Measurements from ENCODE around the gene AKAP8L. TPM values are rescaled to one million over a fixed set of nuclear protein-coding genes. Genes with fewer than 3 reads are reported as not detected.
A peak's percentile ranks its signal among the peaks of the same experiment; 100 is the strongest.

Gene AKAP8L, protein sequence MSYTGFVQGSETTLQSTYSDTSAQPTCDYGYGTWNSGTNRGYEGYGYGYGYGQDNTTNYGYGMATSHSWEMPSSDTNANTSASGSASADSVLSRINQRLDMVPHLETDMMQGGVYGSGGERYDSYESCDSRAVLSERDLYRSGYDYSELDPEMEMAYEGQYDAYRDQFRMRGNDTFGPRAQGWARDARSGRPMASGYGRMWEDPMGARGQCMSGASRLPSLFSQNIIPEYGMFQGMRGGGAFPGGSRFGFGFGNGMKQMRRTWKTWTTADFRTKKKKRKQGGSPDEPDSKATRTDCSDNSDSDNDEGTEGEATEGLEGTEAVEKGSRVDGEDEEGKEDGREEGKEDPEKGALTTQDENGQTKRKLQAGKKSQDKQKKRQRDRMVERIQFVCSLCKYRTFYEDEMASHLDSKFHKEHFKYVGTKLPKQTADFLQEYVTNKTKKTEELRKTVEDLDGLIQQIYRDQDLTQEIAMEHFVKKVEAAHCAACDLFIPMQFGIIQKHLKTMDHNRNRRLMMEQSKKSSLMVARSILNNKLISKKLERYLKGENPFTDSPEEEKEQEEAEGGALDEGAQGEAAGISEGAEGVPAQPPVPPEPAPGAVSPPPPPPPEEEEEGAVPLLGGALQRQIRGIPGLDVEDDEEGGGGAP
- 224 and 248 TPM in 2 replicates for total RNA-seq (2013; cell fraction: nucleolus; rRNA removed)
- 59.8 and 64.3 TPM in 2 replicates for total RNA-seq (2014; rRNA removed)
- 36.7 and 39.4 TPM in 2 replicates for total RNA-seq (2014; rRNA removed; fragmentation: Illumina TruSeq; extraction: Trizol)
- 60.3 and 60.5 TPM in 2 replicates for total RNA-seq (2021)
- polyA plus RNA-seq (2011; ENCODE audit: low read depth): 36.9 TPM
- 29.6 and 42.3 TPM in 2 replicates for polyA plus RNA-seq (2011; rRNA removed)
- polyA plus RNA-seq (2011; cell fraction: cytosol; rRNA removed): 31.0 and 36.5 TPM in 2 replicates
- polyA plus RNA-seq (2011; cell fraction: nucleus; rRNA removed): 443 and 591 TPM in 2 replicates
- polyA plus RNA-seq (2012): 40.3 and 43.0 TPM in 2 replicates
- polyA plus RNA-seq (2014; fragmentation: Illumina TruSeq; extraction: Trizol): 35.1 and 47.3 TPM in 2 replicates
- polyA plus RNA-seq (2014; fragmentation: Nextera tagmentation; extraction: Ambion mirVana): 1 to 10 TPM in 1 of 2 experiments, under 1 TPM in 1; 0.66 to 3.8 TPM
- polyA plus RNA-seq (2014; rRNA removed): 63.6 and 67.0 TPM in 2 replicates
- polyA plus RNA-seq (2016; fragmentation: Nextera tagmentation; extraction: Ambion mirVana): 10 to 100 TPM; 25.8 to 40.6 TPM
- 57.6 and 57.9 TPM in 2 replicates for polyA minus RNA-seq (2011; rRNA and poly(A)+ RNA removed)
- 15.5 and 16.3 TPM in 2 replicates for polyA minus RNA-seq (2011; cell fraction: cytosol; rRNA and poly(A)+ RNA removed)
- polyA minus RNA-seq (2011; cell fraction: nucleus; rRNA and poly(A)+ RNA removed): 60.4 and 102 TPM in 2 replicates
- Bru-seq, nascent RNA: percentile 79 among the genes with signal in this experiment
- percentile 85 among the genes with signal in this experiment for BruChase-seq, experiment 1, labeled RNA remaining after a 6-hour chase
- percentile 84 among the genes with signal in this experiment for BruChase-seq, experiment 2, labeled RNA remaining after a 2-hour chase
- long read RNA-seq, experiment 1, partial matches to known transcripts: 1 of 3 reads
- long read RNA-seq, experiment 1, other reads (novel, unspliced or antisense): 0 of 3 reads
- long read RNA-seq, experiment 2, partial matches to known transcripts: 0 of 5 reads
- long read RNA-seq, experiment 2, other reads (novel, unspliced or antisense): 5 of 5 reads

DNA sequence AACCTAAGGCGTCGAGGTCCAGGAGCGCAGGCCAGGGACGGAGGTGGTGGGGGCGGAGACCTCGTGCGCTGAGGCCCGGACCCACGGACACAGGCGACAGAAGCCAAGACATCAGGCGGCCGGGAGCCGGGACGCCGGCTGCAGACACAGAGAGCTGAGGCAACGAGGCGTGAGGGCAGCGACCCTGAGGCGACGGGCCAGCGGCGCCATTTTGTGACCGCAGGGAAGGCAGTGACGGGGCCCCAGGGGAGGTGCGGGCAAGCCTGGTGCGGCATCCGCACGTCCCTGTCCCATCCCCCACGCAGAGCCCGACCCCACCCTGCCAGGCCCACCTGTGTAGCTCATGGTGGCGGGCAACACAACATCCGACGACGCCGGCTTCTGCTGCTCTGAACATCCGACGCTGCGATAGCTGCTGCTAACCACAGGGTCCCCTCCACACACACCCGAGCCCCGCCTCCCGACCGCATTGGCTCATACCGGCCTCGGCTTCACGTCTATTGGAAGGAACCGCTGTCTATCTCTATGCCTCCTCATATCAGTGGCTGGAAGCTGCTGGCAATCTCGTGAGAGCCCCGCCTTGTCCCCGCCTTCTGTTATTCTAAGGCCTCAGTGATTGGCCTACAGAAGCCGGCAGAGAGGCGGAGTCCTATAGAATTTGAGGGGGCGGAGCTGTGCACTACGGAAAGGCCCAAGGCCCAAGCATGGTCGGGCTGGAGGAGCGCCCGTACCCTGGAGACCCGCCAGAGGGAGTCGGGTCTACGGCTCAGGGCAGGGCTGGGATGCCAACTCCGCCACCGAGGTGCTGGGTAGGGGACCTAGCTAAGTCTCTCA, at the start of gene AKAP8L:
Gene AKAP8L (minus strand): TSS at position 410 of the 834 bp plus-strand sequence. CDS start 65 bp downstream, at position 345.
- H3K27me3 ChIP-seq (replicated peaks in 1 of 2; ENCODE audit: control insufficient read depth in 2 of 2, insufficient read depth in 2 of 2, low read length in 1 of 2): no peaks in the 10 kb centered on the region
- peak; percentile 93 for TF ChIP-seq NFYA (IDR thresholded peaks at IDR 0.05; ENCODE audit: borderline replicate concordance, low read depth, low read length)
- no peak for TF ChIP-seq RAD51 (IDR thresholded peaks at IDR 0.05)
- TF ChIP-seq, protein P1, sequence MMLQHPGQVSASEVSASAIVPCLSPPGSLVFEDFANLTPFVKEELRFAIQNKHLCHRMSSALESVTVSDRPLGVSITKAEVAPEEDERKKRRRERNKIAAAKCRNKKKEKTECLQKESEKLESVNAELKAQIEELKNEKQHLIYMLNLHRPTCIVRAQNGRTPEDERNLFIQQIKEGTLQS (IDR thresholded peaks at IDR 0.05; ENCODE audit: borderline replicate concordance, extremely low read depth, low read depth, low read length): no peak
- TF ChIP-seq NFIC (IDR thresholded peaks at IDR 0.05; ENCODE audit: low read depth, low read length): no peak
- no peak for TF ChIP-seq JUND (IDR thresholded peaks at IDR 0.05; ENCODE audit: low read depth, low read length)
- TF ChIP-seq HDAC6 (IDR thresholded peaks at IDR 0.05; ENCODE audit: unreplicated experiment): no peak
- TF ChIP-seq, protein P2, sequence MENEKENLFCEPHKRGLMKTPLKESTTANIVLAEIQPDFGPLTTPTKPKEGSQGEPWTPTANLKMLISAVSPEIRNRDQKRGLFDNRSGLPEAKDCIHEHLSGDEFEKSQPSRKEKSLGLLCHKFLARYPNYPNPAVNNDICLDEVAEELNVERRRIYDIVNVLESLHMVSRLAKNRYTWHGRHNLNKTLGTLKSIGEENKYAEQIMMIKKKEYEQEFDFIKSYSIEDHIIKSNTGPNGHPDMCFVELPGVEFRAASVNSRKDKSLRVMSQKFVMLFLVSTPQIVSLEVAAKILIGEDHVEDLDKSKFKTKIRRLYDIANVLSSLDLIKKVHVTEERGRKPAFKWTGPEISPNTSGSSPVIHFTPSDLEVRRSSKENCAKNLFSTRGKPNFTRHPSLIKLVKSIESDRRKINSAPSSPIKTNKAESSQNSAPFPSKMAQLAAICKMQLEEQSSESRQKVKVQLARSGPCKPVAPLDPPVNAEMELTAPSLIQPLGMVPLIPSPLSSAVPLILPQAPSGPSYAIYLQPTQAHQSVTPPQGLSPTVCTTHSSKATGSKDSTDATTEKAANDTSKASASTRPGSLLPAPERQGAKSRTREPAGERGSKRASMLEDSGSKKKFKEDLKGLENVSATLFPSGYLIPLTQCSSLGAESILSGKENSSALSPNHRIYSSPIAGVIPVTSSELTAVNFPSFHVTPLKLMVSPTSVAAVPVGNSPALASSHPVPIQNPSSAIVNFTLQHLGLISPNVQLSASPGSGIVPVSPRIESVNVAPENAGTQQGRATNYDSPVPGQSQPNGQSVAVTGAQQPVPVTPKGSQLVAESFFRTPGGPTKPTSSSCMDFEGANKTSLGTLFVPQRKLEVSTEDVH (IDR thresholded peaks at IDR 0.05; ENCODE audit: low read depth, partially characterized antibody): no peak
- TF ChIP-seq, protein P3, sequence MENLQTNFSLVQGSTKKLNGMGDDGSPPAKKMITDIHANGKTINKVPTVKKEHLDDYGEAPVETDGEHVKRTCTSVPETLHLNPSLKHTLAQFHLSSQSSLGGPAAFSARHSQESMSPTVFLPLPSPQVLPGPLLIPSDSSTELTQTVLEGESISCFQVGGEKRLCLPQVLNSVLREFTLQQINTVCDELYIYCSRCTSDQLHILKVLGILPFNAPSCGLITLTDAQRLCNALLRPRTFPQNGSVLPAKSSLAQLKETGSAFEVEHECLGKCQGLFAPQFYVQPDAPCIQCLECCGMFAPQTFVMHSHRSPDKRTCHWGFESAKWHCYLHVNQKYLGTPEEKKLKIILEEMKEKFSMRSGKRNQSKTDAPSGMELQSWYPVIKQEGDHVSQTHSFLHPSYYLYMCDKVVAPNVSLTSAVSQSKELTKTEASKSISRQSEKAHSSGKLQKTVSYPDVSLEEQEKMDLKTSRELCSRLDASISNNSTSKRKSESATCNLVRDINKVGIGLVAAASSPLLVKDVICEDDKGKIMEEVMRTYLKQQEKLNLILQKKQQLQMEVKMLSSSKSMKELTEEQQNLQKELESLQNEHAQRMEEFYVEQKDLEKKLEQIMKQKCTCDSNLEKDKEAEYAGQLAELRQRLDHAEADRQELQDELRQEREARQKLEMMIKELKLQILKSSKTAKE (IDR thresholded peaks at IDR 0.05; ENCODE audit: low read depth, poor library complexity, severe bottlenecking): peak; percentile 97

More for the DNA sequence above, at the start of gene AKAP8L:
- Histone ChIP-seq H2AFZ (ENCODE audit: control insufficient read depth, low read depth, low read length) (peak within 1 kb of the TSS; percentile 86), H3K79me2 (ENCODE audit: control insufficient read depth, insufficient read depth, low read length) (peaks cover 41% of the 10 kb centered on the region), H4K20me1 (ENCODE audit: control insufficient read depth, insufficient read depth) (0 out of 2 replicates have a peak, but pooled peaks cover 3% of the 10 kb centered on the region), H3K4me2 (ENCODE audit: control insufficient read depth, insufficient read depth) (peak within 1 kb of the TSS; percentile 97), H3K36me3 (ENCODE audit: control insufficient read depth in 2 of 2, insufficient read depth in 2 of 2, low read length in 1 of 2) (peaks cover 8 to 11% of the 10 kb centered on the region in 2 experiments), H3K9ac (ENCODE audit: control insufficient read depth, insufficient read depth, low read length) (peak within 1 kb of the TSS; percentile 97), H3K9me3 (replicated peaks; ENCODE audit: control insufficient read depth, insufficient read depth, low read length) (no peaks in the 10 kb centered on the region; the same call in 2 of the 3 replicates), H3K4me3 (peak within 1 kb of the TSS; percentile 98), H3K4me1 (ENCODE audit: control insufficient read depth, insufficient read depth, low read length) (peaks cover 8% of the 10 kb centered on the region), H3K27ac (ENCODE audit: control insufficient read depth, insufficient read depth) (peak within 1 kb of the TSS; percentile 88)
- SMC1A ChIA-PET (ENCODE audit: uncharacterized antibody, unreplicated experiment): interaction anchor here (0.9 to 4.4 kb wide), 16 partner anchors 9 to 142 kb away, joined by 3 to 34 read pairs (median 4); partner anchors contain the start of genes AKAP8 and RASAL3
- CTCF ChIA-PET: interaction anchor here (0.7 to 6.1 kb wide), 28 partner anchors 11 to 317 kb away, joined by 3 to 85 read pairs (median 5); partner anchors contain the start of gene AKAP8
- POLR2A ChIA-PET: interaction anchor here (0.6 to 2.7 kb wide), 10 partner anchors 11 to 806 kb away, joined by 3 to 19 read pairs (median 4); partner anchors contain the start of genes AKAP8 and BRD4
- RAD21 ChIA-PET (ENCODE audit: unreplicated experiment): interaction anchor here (0.7 to 2.6 kb wide), 19 partner anchors 11 to 766 kb away, joined by 3 to 43 read pairs (median 3); partner anchors contain the start of genes AKAP8, FAM32A and RASAL3
- FAIRE-seq (peak; percentile 99), ATAC-seq (peak; percentile 99), DNase-seq (ENCODE audit: low read depth, low spot score) (peak; percentile 99)
- in situ Hi-C loops (cut with MboI) (no loop called here), intact Hi-C loops (cut with micrococcal nuclease; ENCODE audit: unreplicated experiment) (loop anchor here (1.0 to 10.0 kb wide), 4 partner anchors 14 to 242 kb away; partner anchors contain the start of gene RASAL3)
- BruUV-seq (replicated peaks): no TSS peak
- under 1% methylated on average over 53 of the region's 61 CpGs for WGBS (ENCODE audit: insufficient coverage, insufficient replicate concordance, low lambda C conversion rate, missing lambda C conversion rate)
